GM18861 (cell line): ENCODE data around the gene TMCC1.
"Not testable (repeated sequence)": the region's sequence is repeated elsewhere in the genome, so short reads cannot be mapped to it uniquely, and the experiment has no call there.

Experiments used
- ATAC-seq: cut with Tn5 transposase; IDR thresholded peaks from one replicate; pipeline ENCODE4 v1.9.1; 2021; ENCODE audit not compliant: unreplicated experiment

The TMCC1 gene

GRCh38 chr3:129612534-129613366 is 280.8 kb downstream of the TMCC1 start:
- ATAC-seq: no peak

GRCh38 chr3:129611812-129612533 is 281.5 kb downstream of the TMCC1 start:
- no peak for ATAC-seq

- no peak for ATAC-seq
Observed at GRCh38 chr3:129611446-129611800, 282.1 kb downstream of the TMCC1 start.

GRCh38 chr3:129610794-129611445 is 282.6 kb downstream of the TMCC1 start:
- ATAC-seq: not testable (repeated sequence)

GRCh38 chr3:129610276-129610675 is 283.2 kb downstream of the TMCC1 start:
- ATAC-seq: no peak

GRCh38 chr3:129609591-129610182 is 283.8 kb downstream of the TMCC1 start:
- ATAC-seq: no peak

GRCh38 chr3:129608936-129609590 is 284.4 kb downstream of the TMCC1 start:
- ATAC-seq: no peak

- no peak for ATAC-seq
Observed at GRCh38 chr3:129608087-129608935, 285.2 kb downstream of the TMCC1 start.

- no peak for ATAC-seq
Observed at GRCh38 chr3:129607391-129608068, 286.0 kb downstream of the TMCC1 start.

GRCh38 chr3:129606636-129607390 is 286.7 kb downstream of the TMCC1 start, which contains the start of gene PLXND1:
PLXND1 (minus strand) TSS chr3:129606676; CDS start chr3:129606639, 37 bp downstream.
- no peak for ATAC-seq

GRCh38 chr3:129605922-129606635 is 287.4 kb downstream of the TMCC1 start:
- ATAC-seq: no peak

GRCh38 chr3:129605203-129605921 is 288.1 kb downstream of the TMCC1 start:
- no peak for ATAC-seq

GRCh38 chr3:129604767-129605166 is 288.7 kb downstream of the TMCC1 start:
- no peak for ATAC-seq

GRCh38 chr3:129603991-129604749 is 289.3 kb downstream of the TMCC1 start:
- no peak for ATAC-seq

- no peak for ATAC-seq
Observed at GRCh38 chr3:129603561-129603942, 290.0 kb downstream of the TMCC1 start.

GRCh38 chr3:129602730-129603560 is 290.6 kb downstream of the TMCC1 start:
- no peak for ATAC-seq
